Anterior cingulate cortex (tissue), 58 donors: ENCODE results near the gene GNRHR.
"Not testable (repeated sequence)": the region's sequence is repeated elsewhere in the genome, so short reads cannot be mapped to it uniquely, and the experiment has no call there.

ENCODE experiments used
- DNase-seq, 58 donors: peaks; one replicate each; lab custom pipeline; 2025; lab: John Stamatoyannopoulos, UW

Gene GNRHR

GRCh38 chr4:67754288-67754687 is at the start of gene GNRHR:
TSS of gene GNRHR (minus strand) at chr4:67754388. CDS start at chr4:67754335, 53 bp downstream.
- no peak for DNase-seq

GRCh38 chr4:67796810-67797209 is 42.6 kb upstream of the GNRHR start:
- no peak for DNase-seq

GRCh38 chr4:67790721-67791120 is 36.5 kb upstream of the GNRHR start:
- DNase-seq = no peak

GRCh38 chr4:67787311-67787710 is 33.1 kb upstream of the GNRHR start:
- DNase-seq = no peak

- no peak for DNase-seq
Measured at GRCh38 chr4:67785528-67785927, 31.3 kb upstream of the GNRHR start.

GRCh38 chr4:67779631-67780030 is 25.4 kb upstream of the GNRHR start:
- no peak for DNase-seq

- no peak for DNase-seq
Measured at GRCh38 chr4:67776746-67777145, 22.6 kb upstream of the GNRHR start.

- no peak for DNase-seq
Measured at GRCh38 chr4:67770422-67770821, 16.2 kb upstream of the GNRHR start.

- DNase-seq = no peak
Measured at GRCh38 chr4:67765928-67766327, 11.7 kb upstream of the GNRHR start.

GRCh38 chr4:67765401-67765800 is 11.2 kb upstream of the GNRHR start:
- no peak for DNase-seq

- DNase-seq = no peak
Measured at GRCh38 chr4:67764183-67764582, 10.0 kb upstream of the GNRHR start.

GRCh38 chr4:67762086-67762485 is 7.9 kb upstream of the GNRHR start:
- no peak for DNase-seq

- DNase-seq = not testable (repeated sequence)
Measured at GRCh38 chr4:67756991-67757390, 2.8 kb upstream of the GNRHR start.

GRCh38 chr4:67755974-67756373 is 1.8 kb upstream of the GNRHR start:
- DNase-seq = no peak

- DNase-seq = no peak
Measured at GRCh38 chr4:67751260-67751659, 2.9 kb downstream of the GNRHR start.

GRCh38 chr4:67750691-67751090 is 3.5 kb downstream of the GNRHR start:
- no peak for DNase-seq

- no peak for DNase-seq
Measured at GRCh38 chr4:67749286-67749685, 4.9 kb downstream of the GNRHR start.

GRCh38 chr4:67746797-67747495 is 7.2 kb downstream of the GNRHR start:
- DNase-seq = no peak

- DNase-seq = no peak
Measured at GRCh38 chr4:67744561-67745283, 9.5 kb downstream of the GNRHR start.

GRCh38 chr4:67743194-67743593 is 11.0 kb downstream of the GNRHR start:
- DNase-seq = no peak

- no peak for DNase-seq
Measured at GRCh38 chr4:67736262-67736661, 17.9 kb downstream of the GNRHR start.

GRCh38 chr4:67735325-67735724 is 18.9 kb downstream of the GNRHR start:
- no peak for DNase-seq
